CD4-positive, alpha-beta T cell treated with Interferon gamma for 1 hour (primary cell): ENCODE results near the gene CAVIN3.

ENCODE experiments used
- DNase-seq: peaks from one replicate; pipeline ENCODE4 v3.0.0-alpha.2; 2020

The CAVIN3 gene

GRCh38 chr11:6320411-6321155 lies at the start of gene CAVIN3:
TSS of gene CAVIN3 (minus strand) at chr11:6320501. CDS start at chr11:6320476, 25 bp downstream.
- no peak for DNase-seq

GRCh38 chr11:6365659-6366058 lies 45.4 kb upstream of the CAVIN3 start:
- DNase-seq, result no peak

- DNase-seq, result peak; percentile 61
Measured at GRCh38 chr11:6362873-6363678, 42.8 kb upstream of the CAVIN3 start.

- no peak for DNase-seq
Measured at GRCh38 chr11:6362185-6362872, 42.0 kb upstream of the CAVIN3 start.

GRCh38 chr11:6360183-6360582 lies 39.9 kb upstream of the CAVIN3 start:
- DNase-seq, result no peak

- DNase-seq, result no peak
Measured at GRCh38 chr11:6357222-6357621, 36.9 kb upstream of the CAVIN3 start.

- DNase-seq, result no peak
Measured at GRCh38 chr11:6356503-6357055, 36.3 kb upstream of the CAVIN3 start.

- DNase-seq, result no peak
Measured at GRCh38 chr11:6354651-6355485, 34.6 kb upstream of the CAVIN3 start.

GRCh38 chr11:6353367-6353987 lies 33.2 kb upstream of the CAVIN3 start:
- peak; percentile 49 for DNase-seq

GRCh38 chr11:6351782-6352382 lies 31.6 kb upstream of the CAVIN3 start:
- DNase-seq, result no peak

GRCh38 chr11:6350486-6350885 lies 30.2 kb upstream of the CAVIN3 start:
- DNase-seq, result no peak

- DNase-seq, result no peak
Measured at GRCh38 chr11:6350043-6350442, 29.7 kb upstream of the CAVIN3 start.

GRCh38 chr11:6345366-6345765 lies 25.1 kb upstream of the CAVIN3 start:
- no peak for DNase-seq

GRCh38 chr11:6336293-6336692 lies 16.0 kb upstream of the CAVIN3 start:
- no peak for DNase-seq

- DNase-seq, result no peak
Measured at GRCh38 chr11:6334806-6335205, 14.5 kb upstream of the CAVIN3 start.

GRCh38 chr11:6333095-6333494 lies 12.8 kb upstream of the CAVIN3 start:
- no peak for DNase-seq

- DNase-seq, result no peak
Measured at GRCh38 chr11:6332066-6332465, 11.8 kb upstream of the CAVIN3 start.

GRCh38 chr11:6328321-6328720 lies 8.0 kb upstream of the CAVIN3 start:
- DNase-seq, result no peak

- DNase-seq, result no peak
Measured at GRCh38 chr11:6327806-6328205, 7.5 kb upstream of the CAVIN3 start.

- DNase-seq, result no peak
Measured at GRCh38 chr11:6326985-6327384, 6.7 kb upstream of the CAVIN3 start.

- DNase-seq, result no peak
Measured at GRCh38 chr11:6326303-6326702, 6.0 kb upstream of the CAVIN3 start.
